ENCODE results near the gene ADD2.

- TF ChIP-seq CTCF (IDR thresholded peaks at IDR 0.05) (no peak), POLR2A (IDR thresholded peaks at IDR 0.05) (no peak)
These were observed 159.6 kb downstream of the ADD2 start for GRCh38 chr2:70608373-70608772.

Measured in thyroid gland (tissue), 4 donors.